ENCODE measurements around the gene TGM2. TPM values are rescaled to one million over a fixed set of nuclear protein-coding genes. Genes with fewer than 3 reads are reported as not detected.

Gene TGM2
- total and polyA plus RNA-seq, 9 of the 15 experiments (the other 6 are each of a cell fraction or from before 2014, with no cell fraction given): 5.5 to 78.5 (median 37.6) TPM

DNA sequence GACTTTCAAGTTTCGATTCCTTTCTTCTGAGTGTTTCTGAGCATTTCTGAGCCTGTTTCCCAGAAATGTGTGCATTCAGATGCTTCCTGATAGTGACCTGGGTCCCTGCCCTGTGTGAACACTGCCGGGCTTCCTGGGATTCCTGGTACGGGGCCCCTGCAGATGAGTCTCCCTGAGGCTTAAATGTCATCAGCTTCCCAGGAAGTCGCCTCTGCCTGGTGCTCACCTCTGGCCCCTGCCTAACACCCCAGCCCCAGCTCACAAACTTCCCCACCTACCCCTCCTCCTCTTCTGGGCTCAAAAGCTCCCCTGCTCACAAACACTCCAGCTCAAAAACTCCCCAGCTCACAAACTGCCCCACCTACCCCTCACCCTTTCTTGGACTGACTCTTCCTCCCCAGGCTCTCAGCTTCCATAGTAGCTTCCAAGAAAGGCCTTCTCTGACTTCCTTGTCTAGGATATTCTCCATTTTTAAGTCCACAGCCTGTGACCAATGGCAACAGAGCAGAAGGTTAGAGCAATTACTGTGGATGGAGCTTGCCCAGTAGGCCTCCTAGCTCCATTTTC, 42.0 kb downstream of the TGM2 start (continued):
- TF ChIP-seq CREB1 (IDR thresholded peaks at IDR 0.05): no peak
- no peak for TF ChIP-seq CREB1 (CRISPR knock-in tag; IDR thresholded peaks at IDR 0.05)
- peak; percentile 39; the same call in 1 of the 2 replicates for TF ChIP-seq ELF1 (tag; IDR thresholded peaks at IDR 0.05)
- peak; percentile 48; the same call in 1 of the 2 replicates for TF ChIP-seq ZNF589 (CRISPR knock-in tag; IDR thresholded peaks at IDR 0.05; ENCODE audit: low read depth)
- TF ChIP-seq, protein P1, sequence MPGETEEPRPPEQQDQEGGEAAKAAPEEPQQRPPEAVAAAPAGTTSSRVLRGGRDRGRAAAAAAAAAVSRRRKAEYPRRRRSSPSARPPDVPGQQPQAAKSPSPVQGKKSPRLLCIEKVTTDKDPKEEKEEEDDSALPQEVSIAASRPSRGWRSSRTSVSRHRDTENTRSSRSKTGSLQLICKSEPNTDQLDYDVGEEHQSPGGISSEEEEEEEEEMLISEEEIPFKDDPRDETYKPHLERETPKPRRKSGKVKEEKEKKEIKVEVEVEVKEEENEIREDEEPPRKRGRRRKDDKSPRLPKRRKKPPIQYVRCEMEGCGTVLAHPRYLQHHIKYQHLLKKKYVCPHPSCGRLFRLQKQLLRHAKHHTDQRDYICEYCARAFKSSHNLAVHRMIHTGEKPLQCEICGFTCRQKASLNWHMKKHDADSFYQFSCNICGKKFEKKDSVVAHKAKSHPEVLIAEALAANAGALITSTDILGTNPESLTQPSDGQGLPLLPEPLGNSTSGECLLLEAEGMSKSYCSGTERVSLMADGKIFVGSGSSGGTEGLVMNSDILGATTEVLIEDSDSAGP (CRISPR knock-in tag; IDR thresholded peaks at IDR 0.05): no peak
- TF ChIP-seq, protein P2, sequence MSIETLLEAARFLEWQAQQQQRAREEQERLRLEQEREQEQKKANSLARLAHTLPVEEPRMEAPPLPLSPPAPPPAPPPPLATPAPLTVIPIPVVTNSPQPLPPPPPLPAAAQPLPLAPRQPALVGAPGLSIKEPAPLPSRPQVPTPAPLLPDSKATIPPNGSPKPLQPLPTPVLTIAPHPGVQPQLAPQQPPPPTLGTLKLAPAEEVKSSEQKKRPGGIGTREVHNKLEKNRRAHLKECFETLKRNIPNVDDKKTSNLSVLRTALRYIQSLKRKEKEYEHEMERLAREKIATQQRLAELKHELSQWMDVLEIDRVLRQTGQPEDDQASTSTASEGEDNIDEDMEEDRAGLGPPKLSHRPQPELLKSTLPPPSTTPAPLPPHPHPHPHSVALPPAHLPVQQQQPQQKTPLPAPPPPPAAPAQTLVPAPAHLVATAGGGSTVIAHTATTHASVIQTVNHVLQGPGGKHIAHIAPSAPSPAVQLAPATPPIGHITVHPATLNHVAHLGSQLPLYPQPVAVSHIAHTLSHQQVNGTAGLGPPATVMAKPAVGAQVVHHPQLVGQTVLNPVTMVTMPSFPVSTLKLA (conservative IDR thresholded peaks at IDR 0.05): no peak
- TF ChIP-seq ASH1L (IDR thresholded peaks at IDR 0.05; ENCODE audit: borderline replicate concordance, low read depth, partially characterized antibody): no peak
- no peak for TF ChIP-seq CBX3 (IDR thresholded peaks at IDR 0.05; ENCODE audit: borderline replicate concordance in 1 of 2, low read length in 2 of 2)
- peak in 1 of 2 experiments; percentile 52; a peak in 1 of 4 replicates for TF ChIP-seq FOXK2 (conservative IDR thresholded peaks at IDR 0.05 in 1 of 2, IDR thresholded peaks at IDR 0.05 in 1 of 2; ENCODE audit: low read depth in 2 of 2)
- TF ChIP-seq PHF20 (IDR thresholded peaks at IDR 0.05; ENCODE audit: partially characterized antibody): peak; percentile 57
- no peak for TF ChIP-seq BRD9 (IDR thresholded peaks at IDR 0.05; ENCODE audit: low read depth, partially characterized antibody)
- TF ChIP-seq TOE1 (IDR thresholded peaks at IDR 0.05; ENCODE audit: borderline replicate concordance): 0 out of 2 replicates have a peak, but pooled peaks have one; percentile 35
- no peak for TF ChIP-seq TOE1 (CRISPR knock-in tag; IDR thresholded peaks at IDR 0.05; ENCODE audit: borderline replicate concordance, low read depth)
- TF ChIP-seq, protein P3, sequence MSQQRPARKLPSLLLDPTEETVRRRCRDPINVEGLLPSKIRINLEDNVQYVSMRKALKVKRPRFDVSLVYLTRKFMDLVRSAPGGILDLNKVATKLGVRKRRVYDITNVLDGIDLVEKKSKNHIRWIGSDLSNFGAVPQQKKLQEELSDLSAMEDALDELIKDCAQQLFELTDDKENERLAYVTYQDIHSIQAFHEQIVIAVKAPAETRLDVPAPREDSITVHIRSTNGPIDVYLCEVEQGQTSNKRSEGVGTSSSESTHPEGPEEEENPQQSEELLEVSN (IDR thresholded peaks at IDR 0.05; ENCODE audit: borderline replicate concordance in 1 of 2, extremely low read depth in 1 of 2, insufficient read depth in 1 of 2, insufficient read length in 1 of 2, low read depth in 1 of 2, low read length in 1 of 2, poor library complexity in 1 of 2, severe bottlenecking in 1 of 2): no peak
- no peak for TF ChIP-seq NCOR1 (IDR thresholded peaks at IDR 0.05)
- TF ChIP-seq, protein P4, sequence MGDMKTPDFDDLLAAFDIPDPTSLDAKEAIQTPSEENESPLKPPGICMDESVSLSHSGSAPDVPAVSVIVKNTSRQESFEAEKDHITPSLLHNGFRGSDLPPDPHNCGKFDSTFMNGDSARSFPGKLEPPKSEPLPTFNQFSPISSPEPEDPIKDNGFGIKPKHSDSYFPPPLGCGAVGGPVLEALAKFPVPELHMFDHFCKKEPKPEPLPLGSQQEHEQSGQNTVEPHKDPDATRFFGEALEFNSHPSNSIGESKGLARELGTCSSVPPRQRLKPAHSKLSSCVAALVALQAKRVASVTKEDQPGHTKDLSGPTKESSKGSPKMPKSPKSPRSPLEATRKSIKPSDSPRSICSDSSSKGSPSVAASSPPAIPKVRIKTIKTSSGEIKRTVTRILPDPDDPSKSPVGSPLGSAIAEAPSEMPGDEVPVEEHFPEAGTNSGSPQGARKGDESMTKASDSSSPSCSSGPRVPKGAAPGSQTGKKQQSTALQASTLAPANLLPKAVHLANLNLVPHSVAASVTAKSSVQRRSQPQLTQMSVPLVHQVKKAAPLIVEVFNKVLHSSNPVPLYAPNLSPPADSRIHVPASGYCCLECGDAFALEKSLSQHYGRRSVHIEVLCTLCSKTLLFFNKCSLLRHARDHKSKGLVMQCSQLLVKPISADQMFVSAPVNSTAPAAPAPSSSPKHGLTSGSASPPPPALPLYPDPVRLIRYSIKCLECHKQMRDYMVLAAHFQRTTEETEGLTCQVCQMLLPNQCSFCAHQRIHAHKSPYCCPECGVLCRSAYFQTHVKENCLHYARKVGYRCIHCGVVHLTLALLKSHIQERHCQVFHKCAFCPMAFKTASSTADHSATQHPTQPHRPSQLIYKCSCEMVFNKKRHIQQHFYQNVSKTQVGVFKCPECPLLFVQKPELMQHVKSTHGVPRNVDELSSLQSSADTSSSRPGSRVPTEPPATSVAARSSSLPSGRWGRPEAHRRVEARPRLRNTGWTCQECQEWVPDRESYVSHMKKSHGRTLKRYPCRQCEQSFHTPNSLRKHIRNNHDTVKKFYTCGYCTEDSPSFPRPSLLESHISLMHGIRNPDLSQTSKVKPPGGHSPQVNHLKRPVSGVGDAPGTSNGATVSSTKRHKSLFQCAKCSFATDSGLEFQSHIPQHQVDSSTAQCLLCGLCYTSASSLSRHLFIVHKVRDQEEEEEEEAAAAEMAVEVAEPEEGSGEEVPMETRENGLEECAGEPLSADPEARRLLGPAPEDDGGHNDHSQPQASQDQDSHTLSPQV (IDR thresholded peaks at IDR 0.05): 0 out of 2 replicates have a peak, but pooled peaks have one; percentile 42
- no peak for TF ChIP-seq CBFA2T2 (conservative IDR thresholded peaks at IDR 0.05)
